Hematopoietic multipotent progenitor cell treated with erythropoietin and hydrocortisone succinate and interleukin-3 and kit ligand, for 15 days (in vitro differentiated cells): ENCODE results near the gene ADARB2.

Experiments
- DNase-seq: peaks from one replicate; pipeline ENCODE4 v3.0.0-alpha.2; 2015; ENCODE audit warnings: low spot score

Gene ADARB2

DNA sequence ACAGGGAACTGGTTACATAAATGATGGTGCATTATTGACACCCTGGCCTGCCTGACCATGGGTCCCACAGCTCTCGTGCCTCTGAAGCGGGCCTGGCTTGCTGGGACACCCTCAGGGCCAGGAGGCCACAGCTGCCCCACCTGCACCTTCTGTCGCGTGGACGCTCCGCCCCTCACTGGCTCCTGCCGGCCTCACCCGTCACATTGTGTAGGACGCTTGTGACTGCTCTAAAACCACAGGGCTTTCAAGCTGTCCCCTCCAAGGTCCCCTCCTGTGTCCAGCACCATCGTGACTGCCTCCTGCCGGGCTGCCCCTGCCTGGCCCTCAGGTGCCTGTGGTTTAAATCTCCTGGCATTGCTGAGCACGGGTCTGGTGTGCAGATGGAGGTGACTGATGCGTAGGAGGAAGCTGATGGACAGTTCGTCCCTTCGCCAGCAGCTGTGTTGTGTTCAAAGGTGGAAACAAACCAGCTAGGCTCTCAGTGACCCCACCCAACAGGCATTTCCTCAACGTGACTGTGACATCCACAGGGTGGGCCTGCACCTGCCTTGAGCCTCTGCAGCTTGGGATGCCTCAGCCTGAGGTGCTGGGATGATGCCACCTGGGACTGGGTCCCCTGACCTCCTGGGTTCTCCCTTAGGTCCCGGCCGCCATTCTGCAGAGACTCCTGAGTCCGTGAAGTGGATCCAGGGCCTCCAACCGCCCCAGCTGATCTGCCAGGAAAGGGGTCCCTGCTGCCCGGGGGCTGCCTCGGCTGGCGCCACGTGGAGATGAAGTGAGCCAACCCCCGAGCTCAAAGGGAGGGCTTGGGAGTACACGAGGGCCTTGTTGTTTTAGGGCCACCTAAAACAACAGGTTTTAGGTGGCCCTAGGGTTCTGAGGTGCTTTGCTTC lies 532.6 kb downstream of the ADARB2 start:
- no peak for DNase-seq

DNA sequence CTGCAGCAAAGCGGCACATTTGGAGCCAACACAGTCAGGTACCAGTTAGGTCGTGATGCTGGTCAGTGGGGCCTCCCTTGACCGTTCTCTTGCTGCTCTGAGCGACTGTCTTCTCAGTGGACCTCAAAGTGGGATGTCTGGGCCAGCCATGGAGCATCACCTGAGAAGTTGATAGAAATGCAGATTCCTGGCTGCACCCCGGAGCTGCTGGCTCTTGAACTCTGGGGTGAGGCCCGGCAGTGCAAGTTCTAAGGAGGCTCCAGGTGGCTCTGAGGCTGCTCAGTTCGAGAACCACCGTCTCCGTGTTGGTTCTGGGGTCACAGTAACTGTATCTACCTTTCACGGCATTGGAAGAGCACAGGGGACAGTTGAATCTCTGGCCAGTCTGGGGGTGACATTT lies 533.6 kb downstream of the ADARB2 start:
- no peak for DNase-seq

DNA sequence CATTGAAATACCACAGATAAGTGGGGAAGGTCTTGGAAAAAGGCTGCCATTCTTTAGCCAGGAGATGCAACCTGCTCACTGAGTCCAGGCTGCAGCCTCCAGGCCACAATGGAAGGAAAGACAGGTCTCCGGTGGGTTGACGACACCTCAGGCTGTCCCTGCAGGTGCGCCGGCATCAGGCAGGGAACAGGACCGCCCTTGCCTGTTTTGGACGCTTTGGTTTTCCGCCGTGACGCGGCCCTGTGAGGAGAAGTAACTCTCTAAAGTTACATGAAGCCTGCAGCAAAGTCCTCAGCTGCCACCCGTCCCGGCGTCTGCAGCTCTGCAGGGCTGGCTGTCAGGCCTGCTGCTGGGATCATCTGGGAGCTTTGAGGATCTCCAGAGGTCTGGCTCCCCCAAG lies 534.1 kb downstream of the ADARB2 start:
- DNase-seq: no peak

DNA sequence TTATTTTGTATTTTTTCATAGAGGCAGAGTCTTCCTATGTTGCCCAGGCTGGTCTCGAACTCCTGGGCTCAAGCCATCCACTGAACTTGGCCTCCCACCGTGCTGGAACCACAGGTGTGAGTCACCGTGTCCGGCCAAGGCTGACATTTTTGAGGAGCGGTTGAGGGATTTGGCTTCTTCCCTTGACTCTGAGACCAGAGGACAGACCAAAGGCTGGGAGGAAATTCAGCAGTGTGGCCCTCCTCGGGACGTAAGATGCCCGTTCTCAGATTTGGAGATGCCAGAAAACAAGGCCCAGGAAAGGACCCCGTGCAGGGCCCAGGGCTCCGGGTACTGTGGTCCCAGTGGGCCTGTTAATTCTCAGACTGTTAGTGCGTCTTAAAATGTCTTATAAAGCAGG lies 535.0 kb downstream of the ADARB2 start:
- DNase-seq: no peak

DNA sequence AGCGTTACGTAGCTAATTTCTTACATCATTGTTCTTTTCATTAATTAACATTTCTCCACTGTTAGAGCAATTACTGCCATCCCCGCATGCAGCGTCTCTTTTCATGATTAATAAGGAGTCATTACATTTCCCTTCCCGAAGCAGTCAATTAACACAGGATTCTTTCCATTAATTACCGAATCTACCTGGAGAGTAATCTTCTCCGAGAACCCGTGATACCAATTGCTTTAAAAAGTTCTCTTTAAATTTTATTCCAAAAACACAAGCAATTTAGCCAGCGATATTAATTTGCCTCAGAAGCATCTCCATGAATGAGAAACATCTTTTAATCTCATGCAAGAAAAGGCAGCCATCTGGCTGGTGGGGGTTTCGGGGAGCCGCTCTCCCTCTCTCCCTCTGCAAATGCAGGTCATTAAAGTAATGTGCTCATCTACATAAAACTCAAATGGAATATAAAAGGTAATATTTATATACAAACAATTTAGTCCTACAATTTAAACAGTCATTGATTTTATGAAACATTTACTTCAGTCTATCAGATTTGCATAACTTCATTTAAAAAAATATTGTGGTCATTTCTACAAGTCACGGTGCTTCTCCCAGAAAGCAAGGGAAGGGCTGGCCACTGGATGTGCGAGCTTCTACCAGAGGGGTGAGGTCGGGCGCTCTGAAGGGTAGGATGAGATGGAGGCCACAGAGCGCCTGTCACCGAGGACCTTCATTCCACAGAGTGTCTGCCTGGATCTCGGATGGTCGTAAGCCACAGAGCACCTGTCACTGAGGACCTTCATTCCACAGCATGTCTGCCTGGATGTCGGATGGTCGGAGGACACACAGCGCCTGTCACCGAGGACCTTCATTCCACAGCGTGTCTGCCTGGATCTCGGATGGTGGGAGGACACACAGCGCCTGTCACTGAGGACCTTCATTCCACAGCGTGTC lies 536.2 kb downstream of the ADARB2 start:
- no peak for DNase-seq

DNA sequence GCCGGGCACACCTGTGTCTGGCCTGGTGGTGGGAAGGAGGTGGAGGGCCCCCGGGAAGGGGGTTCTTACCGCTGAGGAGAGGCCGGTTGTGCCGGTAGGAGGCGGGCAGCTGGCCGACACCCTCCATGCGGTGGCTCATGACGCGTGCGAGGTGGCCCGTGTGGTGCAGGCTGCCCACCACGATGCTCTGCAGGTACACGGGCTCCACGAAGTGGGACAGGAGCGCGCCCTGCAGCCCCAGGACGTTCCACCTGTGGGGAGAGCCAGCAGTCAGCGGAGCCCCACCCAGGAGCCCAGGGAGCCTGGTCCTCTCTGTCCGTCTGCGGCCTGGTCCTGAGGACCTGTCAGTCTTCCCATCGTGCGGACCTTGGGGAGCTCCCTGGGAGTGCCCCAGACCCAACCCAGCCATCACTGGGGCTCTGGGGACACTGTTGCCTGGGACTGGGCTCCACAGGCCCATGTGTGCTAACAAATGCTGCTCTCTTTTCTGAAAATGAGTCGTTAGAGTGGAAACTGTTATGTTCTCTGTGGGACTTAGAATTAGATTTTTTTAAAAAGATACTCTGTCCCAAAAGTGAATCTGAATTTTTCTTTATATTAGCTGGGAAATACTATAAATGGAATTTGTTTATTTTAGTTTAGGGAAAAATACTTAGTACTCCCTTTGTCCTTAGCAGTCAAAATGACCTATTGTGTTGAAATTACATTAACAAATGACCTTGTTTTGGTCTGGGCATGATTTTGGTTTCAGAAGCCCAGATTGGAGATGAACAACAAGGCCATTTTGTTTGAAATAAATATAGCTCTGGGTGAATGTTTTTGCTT lies 537.2 kb downstream of the ADARB2 start:
- no peak for DNase-seq

DNA sequence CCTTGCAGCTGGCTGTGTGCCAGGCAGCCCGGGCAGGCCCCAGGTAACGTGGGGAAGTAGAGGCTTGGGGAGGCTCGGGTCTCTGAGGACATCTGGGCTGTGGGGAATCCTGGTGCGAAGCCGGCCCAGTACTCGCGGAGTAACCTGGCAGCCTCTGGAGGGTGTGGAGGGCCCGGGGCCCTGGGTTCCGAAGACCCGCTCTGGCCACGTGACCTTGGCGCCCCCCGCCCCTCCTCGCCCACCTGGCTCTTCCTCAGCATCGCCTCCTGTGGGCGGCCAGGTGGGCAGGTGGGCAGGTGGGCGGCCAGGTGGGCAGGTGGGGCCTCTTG lies 538.0 kb downstream of the ADARB2 start:
- DNase-seq: no peak

DNA sequence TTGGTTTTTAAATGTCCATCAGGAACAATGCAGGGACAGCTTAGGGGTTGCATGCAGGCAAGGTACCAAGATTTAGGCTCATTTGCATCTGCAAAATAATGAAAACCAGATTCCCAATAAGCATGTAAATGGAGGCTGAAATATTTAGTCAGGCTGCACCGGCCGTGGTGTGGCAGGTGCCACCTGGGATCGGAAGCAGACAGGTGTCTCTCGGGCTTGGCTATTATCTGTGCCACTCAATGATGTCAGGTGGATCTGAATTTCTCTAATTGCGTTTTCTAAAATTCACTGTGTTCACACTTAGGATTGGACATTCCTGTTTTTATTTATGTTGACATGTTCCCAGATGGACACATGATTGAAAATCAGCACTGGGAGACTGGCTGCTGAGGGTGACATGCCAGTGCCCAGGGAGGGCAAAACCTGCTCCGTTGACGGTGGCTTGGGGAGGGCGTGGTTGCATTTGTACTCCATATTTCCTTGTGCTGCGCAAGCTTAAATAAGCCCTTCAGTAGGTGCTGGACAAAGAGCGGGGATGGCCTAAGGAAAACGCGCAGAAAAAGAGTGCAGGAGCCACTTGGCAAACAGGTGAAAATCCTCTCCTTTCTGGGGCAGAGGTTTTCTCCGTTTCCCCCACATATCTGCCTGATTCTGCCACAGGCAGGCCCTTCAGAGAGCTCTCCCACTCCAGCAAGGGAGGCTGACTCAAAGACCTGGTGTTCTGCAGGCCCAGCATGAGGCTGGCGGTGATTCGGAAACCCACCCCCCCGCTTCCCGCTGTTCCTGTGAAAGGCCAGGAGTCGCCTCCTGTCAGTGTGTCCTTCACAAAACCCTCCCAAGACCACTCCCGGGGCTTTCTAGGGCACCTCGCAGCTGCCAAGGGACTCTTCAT lies 538.6 kb downstream of the ADARB2 start:
- no peak for DNase-seq

DNA sequence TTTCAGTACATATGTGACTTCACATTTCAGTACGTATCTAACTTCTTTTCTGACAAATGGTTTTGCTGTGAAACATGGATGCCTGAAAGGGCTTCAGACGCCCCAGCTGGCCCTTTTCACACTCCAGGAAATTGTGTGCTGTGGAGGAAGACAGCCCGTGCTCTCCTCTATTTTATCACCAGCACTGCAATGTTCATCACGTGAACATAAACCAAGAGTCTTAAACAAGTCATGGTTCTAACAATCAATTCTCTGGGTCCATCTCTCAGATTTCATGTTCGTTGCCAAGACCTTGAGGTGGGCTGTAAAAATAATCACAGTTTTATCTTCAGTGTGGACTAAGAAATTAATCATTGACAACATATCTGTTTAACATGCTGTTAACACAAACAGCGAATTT lies 539.9 kb downstream of the ADARB2 start:
- DNase-seq: no peak

DNA sequence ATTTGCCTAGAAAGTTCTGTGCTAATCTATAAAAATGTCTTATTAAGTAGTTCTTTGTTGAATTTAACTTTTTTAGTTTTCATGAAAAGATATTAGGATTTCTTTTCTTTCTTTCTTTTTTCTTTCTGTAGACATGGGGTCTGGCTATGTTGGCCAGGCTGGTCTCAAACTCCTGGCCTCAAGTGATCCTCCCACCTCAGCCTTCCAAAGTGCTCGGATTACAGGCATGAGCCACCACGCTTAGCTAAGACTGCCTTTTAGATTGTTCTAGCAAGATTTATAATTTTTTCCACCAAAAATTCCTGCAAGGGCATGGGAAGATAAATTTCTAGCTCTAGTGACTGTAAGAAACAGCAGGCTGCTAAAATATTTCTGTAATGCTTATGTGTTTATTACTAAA lies 540.7 kb downstream of the ADARB2 start:
- no peak for DNase-seq

DNA sequence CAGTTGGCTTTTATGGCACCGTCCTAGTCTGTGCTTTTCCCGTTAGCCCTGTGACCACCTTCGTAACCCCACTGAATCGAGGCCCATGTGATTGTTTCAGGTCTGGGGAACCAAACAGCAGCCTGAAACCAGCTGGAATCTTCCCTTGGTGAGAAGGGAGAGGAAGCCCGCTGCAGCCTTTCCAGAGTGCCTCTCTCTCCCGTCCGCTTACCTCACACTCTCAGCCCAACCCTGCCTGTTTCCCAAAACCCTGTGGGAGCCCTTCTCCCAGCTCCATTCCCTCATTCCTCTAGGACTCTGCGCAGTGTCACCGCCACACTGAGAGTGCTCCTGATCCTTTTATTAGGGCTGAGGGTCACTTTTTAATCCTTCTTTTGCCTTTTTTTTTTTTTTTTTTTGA lies 541.5 kb downstream of the ADARB2 start:
- no peak for DNase-seq

DNA sequence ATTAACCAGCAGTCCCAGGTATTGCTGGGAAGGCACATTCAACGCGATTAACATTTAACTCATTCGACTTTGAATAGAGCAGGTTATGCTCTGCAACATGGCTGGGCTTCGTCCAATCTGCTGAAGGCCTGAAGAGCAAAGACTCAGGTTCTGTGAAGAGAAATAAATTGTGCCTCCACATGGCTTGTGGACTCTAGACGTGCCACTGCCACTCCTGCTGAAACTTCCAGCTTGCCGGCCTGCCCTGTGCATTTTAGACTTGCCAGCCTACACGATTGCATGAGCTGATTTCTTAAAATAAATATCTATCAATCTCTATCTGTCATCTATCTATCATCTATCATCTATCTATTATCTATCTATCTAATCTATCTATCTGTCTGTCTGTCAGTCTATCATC lies 543.2 kb downstream of the ADARB2 start:
- no peak for DNase-seq

DNA sequence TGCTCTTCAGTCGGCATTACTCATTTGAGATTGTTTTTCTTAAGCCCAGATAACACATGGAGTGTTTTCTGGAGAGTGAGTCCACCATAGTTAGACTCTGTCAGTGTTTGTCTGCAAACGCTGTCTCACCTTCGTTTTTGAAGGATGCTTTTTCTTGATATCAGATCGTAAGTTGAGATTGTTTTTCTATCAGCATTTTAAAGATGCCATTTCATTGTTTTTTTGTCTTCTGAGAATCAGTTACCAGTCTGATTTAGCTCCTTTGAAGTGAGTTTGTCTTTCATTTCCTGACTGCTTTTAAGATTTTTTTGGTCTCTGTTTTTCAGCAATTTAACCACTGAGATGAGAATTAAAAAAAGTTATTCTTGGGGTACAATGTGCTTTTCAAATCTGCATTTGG lies 543.8 kb downstream of the ADARB2 start:
- no peak for DNase-seq

DNA sequence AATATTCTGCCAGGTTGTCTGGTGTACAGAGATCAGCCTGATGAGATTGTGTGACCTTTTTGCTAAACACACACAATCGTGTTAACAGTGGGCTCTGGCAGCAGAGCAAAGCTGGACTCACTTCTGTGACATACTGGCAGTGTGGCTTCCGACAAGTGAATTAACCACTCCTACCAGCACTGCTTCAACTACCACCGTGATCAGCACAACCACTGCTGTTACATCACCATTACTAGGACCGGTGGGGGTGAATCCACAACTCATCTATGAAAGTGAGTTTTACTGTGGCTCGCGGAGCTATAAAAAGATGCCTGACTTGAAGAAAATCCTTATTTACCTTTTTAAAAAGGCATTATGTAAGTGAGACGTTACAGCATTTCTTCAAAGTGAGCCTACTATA lies 545.6 kb downstream of the ADARB2 start:
- no peak for DNase-seq

DNA sequence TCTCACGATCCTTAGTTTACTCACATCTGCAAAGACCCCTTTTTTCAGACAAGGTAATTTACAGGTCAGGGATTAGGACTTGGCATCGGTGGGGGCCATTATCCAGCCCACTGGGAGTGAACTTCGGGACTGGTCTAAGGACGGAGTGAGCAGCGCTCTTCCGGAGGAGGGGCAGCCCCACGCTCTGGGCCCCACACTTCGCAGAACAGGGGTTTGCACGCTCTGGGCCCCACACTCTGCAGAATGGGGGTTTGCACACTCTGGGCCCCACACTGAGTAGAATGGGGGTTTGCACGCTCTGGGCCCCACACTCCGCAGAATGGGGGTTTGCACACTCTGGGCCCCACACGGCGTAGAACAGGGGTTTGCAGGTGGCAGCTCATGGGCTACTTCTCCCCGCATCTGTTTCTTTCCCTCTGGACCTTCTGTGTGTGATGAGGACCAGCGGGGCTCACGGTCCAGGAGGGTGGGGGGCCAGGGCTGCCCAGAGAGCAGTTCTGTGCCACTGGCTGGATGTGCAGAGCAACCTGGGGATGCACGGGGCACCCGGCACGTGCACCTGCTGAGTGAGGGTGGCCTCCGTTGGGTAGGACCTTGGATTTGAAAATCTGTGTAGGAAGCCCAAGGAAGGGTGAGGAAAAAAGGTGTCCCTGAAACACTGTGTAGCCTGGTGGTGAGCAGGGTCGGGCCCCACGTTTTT lies 546.4 kb downstream of the ADARB2 start:
- DNase-seq: no peak

DNA sequence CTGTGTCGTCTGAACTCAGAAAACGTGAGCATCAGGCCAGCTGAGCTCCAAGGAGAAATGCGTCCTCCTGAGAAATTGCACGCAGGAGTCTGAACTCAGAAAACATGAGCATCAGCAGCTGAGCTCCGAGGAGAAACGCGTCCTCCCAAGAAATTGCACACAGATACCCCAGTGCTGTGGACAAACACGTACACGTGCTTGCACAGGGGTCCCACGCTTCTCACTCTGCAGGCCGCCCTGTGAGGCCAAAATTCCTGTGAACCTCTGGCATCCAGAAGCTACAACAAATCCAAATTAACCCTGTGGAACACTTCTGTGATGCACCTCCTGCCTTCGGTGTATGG lies 547.3 kb downstream of the ADARB2 start:
- DNase-seq: no peak

DNA sequence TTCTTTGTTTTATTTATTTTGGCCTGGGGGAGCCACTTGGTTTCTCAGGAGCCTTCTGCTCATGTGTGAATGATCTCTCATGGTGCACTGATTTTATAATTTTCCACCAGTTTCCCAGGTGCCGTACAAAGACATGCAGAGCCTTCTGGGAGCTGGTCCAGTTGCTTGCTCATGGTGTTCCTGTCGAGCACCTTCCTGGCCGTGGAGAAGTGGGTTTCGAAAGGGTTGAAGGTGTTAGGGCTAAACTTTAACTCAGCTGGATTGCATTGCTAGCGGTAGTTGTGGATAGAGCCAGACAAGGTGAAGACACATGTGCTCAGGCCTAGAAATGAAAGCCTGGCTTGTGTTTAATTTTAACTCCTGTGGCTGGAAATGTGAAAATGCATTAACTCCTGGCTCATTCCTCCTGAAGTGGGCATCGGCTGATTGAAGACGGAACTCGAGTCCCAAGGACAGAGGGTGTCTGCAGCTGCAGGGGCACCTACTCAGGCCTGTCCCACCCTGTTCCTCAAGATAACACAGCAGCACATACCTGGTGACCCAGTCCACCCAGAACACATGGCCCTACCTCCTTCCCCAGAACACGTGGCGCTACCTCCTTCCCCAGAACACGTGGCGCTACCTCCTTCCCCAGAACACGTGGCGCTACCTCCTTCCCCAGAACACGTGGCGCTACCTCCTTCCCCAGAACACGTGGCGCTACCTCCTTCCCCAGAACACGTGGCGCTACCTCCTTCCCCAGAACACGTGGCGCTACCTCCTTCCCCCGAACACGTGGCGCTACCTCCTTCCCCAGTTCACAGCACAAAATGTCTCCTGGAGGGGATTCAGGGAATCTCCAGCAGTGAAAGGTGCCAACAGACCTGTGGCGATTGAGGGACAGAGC lies 547.9 kb downstream of the ADARB2 start:
- no peak for DNase-seq

DNA sequence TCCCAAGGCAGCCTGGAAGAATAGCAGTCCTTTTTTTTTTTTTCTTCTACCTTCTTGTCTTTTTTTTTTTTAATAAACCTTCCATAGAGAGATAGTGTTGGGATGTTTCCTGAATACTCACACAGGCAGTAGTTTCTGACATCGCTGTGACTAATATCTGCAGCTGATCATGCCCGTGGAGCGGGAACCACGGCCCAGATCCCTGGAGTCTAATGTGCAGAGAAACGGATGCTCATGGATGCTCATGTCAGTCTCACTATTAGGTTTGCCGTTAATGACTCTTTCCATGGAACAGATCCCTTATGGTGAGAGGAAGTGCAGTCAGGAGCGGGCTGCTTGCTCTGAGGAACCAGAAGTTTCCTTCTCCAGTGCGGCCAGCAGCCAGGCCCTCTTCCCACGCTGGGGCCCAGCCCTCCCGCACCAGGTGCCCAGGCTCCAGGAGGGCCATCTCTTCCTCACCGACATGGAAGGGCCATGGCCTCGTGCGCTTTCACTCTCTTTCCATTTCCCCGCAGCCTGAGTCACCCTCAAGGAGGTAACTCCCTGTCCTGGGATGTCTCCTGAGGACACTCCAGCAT lies 548.7 kb downstream of the ADARB2 start:
- no peak for DNase-seq

DNA sequence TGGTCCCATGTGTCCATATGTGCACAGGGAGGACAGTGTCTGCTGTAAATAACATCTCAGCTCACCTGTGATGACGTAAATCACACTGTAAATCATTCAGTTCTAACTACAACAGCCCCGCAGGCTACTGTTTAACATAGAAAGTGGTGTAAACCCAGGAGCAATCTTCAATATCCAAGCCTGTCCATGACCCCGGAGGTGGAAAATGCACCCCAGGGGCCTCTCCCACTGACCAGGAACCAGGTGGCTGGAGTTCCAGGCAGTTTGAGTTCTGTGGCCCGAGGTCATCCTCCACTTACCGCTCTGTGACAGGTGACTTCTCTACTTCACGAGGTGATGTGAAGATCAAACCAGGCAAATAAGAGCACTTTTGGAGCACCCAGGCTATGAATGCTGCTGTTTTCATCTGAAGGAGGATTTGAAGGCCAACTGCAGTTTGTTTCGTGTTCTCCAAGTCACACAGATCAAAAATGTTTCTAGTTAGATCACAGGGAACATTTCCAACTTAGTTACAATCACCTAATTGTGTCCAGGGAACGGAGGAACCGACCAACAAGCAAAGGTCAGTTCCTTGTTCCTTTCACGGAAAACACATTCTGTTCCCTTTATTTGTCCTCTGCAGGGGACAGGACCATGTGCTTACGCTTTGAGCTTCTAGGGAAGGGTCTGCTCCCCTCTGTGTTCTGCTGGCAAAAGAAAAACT lies 549.3 kb downstream of the ADARB2 start:
- DNase-seq: no peak
